IMR-90 (cell line): Measurements from ENCODE around the gene COL4A1. TPM values are rescaled to one million over a fixed set of nuclear protein-coding genes. Genes with fewer than 3 reads are reported as not detected.
"Not testable (repeated sequence)": the region's sequence is repeated elsewhere in the genome, so short reads cannot be mapped to it uniquely, and the experiment has no call there.

Experiments
- ATAC-seq: fragments of 200-7000 bp; cut with Tn5 transposase; 2 replicates; pipeline ENCODE4 v1.9.1; 2020; ENCODE audit warnings: low read depth, mild to moderate bottlenecking, moderate library complexity
- BruUV-seq: library from RNA; stranded (reverse); fragments of 400-500 nt; replicated peaks from 2 replicates; lab custom pipeline; 2021; lab: Mats Ljungman, UMichigan
- CTCF ChIA-PET: fragments of 300-600 bp; formaldehyde crosslinking; extraction: SDS; loops from one replicate; lab custom pipeline; 2021; ENCODE audit warnings: antibody characterized with exemption; lab: Yijun Ruan, JAX
- POLR2A ChIA-PET: fragments of 300-600 bp; sonication (Branson Sonifier 250); formaldehyde crosslinking; loops from one replicate; lab custom pipeline; 2022; ENCODE audit warnings: antibody characterized with exemption; ENCODE audit not compliant: unreplicated experiment; lab: Charles Lee
- DNase-seq: peaks from one replicate; pipeline ENCODE4 v3.0.0; 2013
- H2AFZ ChIP-seq: replicated peaks from 2 replicates; pipeline ENCODE3; 2013; ENCODE audit warnings: low read length, mild to moderate bottlenecking; ENCODE audit not compliant: poor library complexity
- H2AK5ac ChIP-seq: 2 replicates; pipeline ENCODE4 v1.6.1; 2013; ENCODE audit warnings: low read depth, low read length, inconsistent platforms
- H2AK9ac ChIP-seq: replicated peaks from 2 replicates; pipeline ENCODE3; 2013; ENCODE audit warnings: mild to moderate bottlenecking, low read depth, low read length, moderate library complexity; ENCODE audit not compliant: poor library complexity
- H2BK120ac ChIP-seq: 2 replicates; pipeline ENCODE4 v1.6.1; 2013; ENCODE audit warnings: low read depth, low read length, inconsistent platforms
- H2BK15ac ChIP-seq: 3 replicates; pipeline ENCODE4 v1.6.1; 2013; ENCODE audit warnings: low read depth, low read length, inconsistent platforms
- H2BK20ac ChIP-seq: 2 replicates; pipeline ENCODE4 v1.6.1; 2013; ENCODE audit warnings: low read depth, mild to moderate bottlenecking, inconsistent platforms, low read length, moderate library complexity
- H2BK5ac ChIP-seq: 2 replicates; pipeline ENCODE4 v1.6.1; 2013; ENCODE audit warnings: mild to moderate bottlenecking, low read depth, low read length, inconsistent platforms; ENCODE audit not compliant: poor library complexity, severe bottlenecking
- H3K14ac ChIP-seq: replicated peaks from 2 replicates; pipeline ENCODE4 v1.6.1; 2013; ENCODE audit warnings: low read depth, low read length, inconsistent platforms
- H3K18ac ChIP-seq: 2 replicates; pipeline ENCODE4 v1.6.1; 2013; ENCODE audit warnings: low read depth, low read length, control low read depth
- H3K23ac ChIP-seq: 2 replicates; pipeline ENCODE4 v1.6.1; 2013; ENCODE audit warnings: low read depth, low read length, inconsistent platforms
- H3K27ac ChIP-seq: 2 replicates; pipeline ENCODE4 v1.5.1; 2013; ENCODE audit warnings: mild to moderate bottlenecking, control low read depth, low read length; ENCODE audit not compliant: insufficient read depth
- H3K27me3 ChIP-seq: 2 replicates; pipeline ENCODE4 v1.6.1; 2013; ENCODE audit warnings: low read length; ENCODE audit not compliant: control insufficient read depth, insufficient read depth
- H3K36me3 ChIP-seq: 2 replicates; pipeline ENCODE4 v1.6.1; 2013; ENCODE audit warnings: low read length, mixed read lengths; ENCODE audit not compliant: control insufficient read depth, insufficient read depth
- H3K4ac ChIP-seq: 2 replicates; pipeline ENCODE4 v1.6.1; 2013; ENCODE audit warnings: low read depth, low read length, inconsistent platforms
- H3K4me1 ChIP-seq: 2 replicates; pipeline ENCODE4 v1.6.1; 2013; ENCODE audit warnings: low read length, mixed read lengths; ENCODE audit not compliant: control insufficient read depth, insufficient read depth
- H3K4me2 ChIP-seq: 2 replicates; pipeline ENCODE4 v1.6.1; 2013; ENCODE audit warnings: low read depth, mild to moderate bottlenecking, control low read depth, low read length, moderate library complexity
- H3K4me3 ChIP-seq: 2 replicates; pipeline ENCODE4 v1.5.1; 2013; ENCODE audit warnings: low read depth, mild to moderate bottlenecking, control low read depth, low read length, moderate library complexity; ENCODE audit not compliant: insufficient read depth
- H3K56ac ChIP-seq: 2 replicates; pipeline ENCODE4 v1.6.1; 2013; ENCODE audit warnings: low read length, inconsistent platforms; ENCODE audit not compliant: insufficient read depth; ENCODE audit errors: extremely low read depth
- H3K79me1 ChIP-seq, 2 experiments: 2 replicates each; pipeline ENCODE4 v1.6.1; 2013; ENCODE audit warnings: low read length in 2 of 2, inconsistent platforms in 1 of 2, low read depth in 1 of 2
- H3K9ac ChIP-seq: 2 replicates; pipeline ENCODE4 v1.6.1; 2013; ENCODE audit warnings: low read depth, low read length, control low read depth
- H3K9me1 ChIP-seq: 2 replicates; pipeline ENCODE4 v1.6.1; 2013; ENCODE audit warnings: low read length, inconsistent platforms; ENCODE audit not compliant: insufficient read depth
- H3K9me3 ChIP-seq: 2 replicates; pipeline ENCODE4 v1.6.1; 2013; ENCODE audit warnings: low read length; ENCODE audit not compliant: control insufficient read depth, insufficient read depth
- H4K20me1 ChIP-seq: 2 replicates; pipeline ENCODE4 v1.6.1; 2013; ENCODE audit warnings: low read length, inconsistent platforms; ENCODE audit not compliant: insufficient read depth
- H4K5ac ChIP-seq: 2 replicates; pipeline ENCODE4 v1.6.1; 2013; ENCODE audit warnings: mild to moderate bottlenecking, low read depth, low read length, control low read depth
- H4K8ac ChIP-seq, 2 experiments: 2 replicates each; pipeline ENCODE4 v1.6.1; 2013; ENCODE audit warnings: low read depth in 2 of 2, low read length in 2 of 2, control low read depth in 1 of 2, inconsistent platforms in 1 of 2
- H4K91ac ChIP-seq: 2 replicates; pipeline ENCODE4 v1.6.1; 2013; ENCODE audit warnings: low read depth, low read length, inconsistent platforms; ENCODE audit not compliant: insufficient read depth
- BHLHE40 ChIP-seq: fragments of 150-350 bp; IDR thresholded peaks from 2 replicates; pipeline ENCODE4 v1.6.1; 2016; ENCODE audit warnings: mild to moderate bottlenecking, low read depth, low read length
- FOS ChIP-seq: fragments of 150-350 bp; IDR thresholded peaks from 2 replicates; pipeline ENCODE4 v1.6.1; 2016; ENCODE audit warnings: low read depth, low read length
- POLR2A ChIP-seq: IDR thresholded peaks from 2 replicates; pipeline ENCODE4 v1.6.1; 2012; ENCODE audit warnings: mild to moderate bottlenecking, low read depth, low read length
- WGBS, 2 experiments: methylation state at CpG; one replicate each; pipeline versions ENCODE4 v1.1.5 to v1.1.7; 2013; ENCODE audit warnings: missing lambda C conversion rate in 2 of 2; ENCODE audit not compliant: insufficient read length in 1 of 2; ENCODE audit errors: extremely low coverage in 2 of 2; 5-methylcytosine and 5-hydroxymethylcytosine counted together
- dilution Hi-C: fragments of 300-500 bp; cut with HindIII; formaldehyde crosslinking; loops from one replicate; pipeline ENCODE4 v1.14.3; 2018; ENCODE audit warnings: low sequenced_read_pairs; ENCODE audit not compliant: unreplicated experiment
- in situ Hi-C: fragments of 300-500 bp; cut with MboI; formaldehyde crosslinking; loops from 3 replicates; pipeline ENCODE4 v1.14.3; 2019; ENCODE audit warnings: low sequenced_read_pairs, inconsistent platforms, mixed read lengths
- intact Hi-C: fragments of 100-400 bp; cut with micrococcal nuclease; formaldehyde crosslinking; loops from 2 replicates; pipeline ENCODE4 v1.10.0; 2022
- polyA plus RNA-seq, 3 experiments: library from polyadenylated mRNA; depleted of rRNA; stranded (reverse); fragments of >200 nt; gene quantifications; 2 replicates each; pipeline ENCODE4 v1.2.3, GENCODE V29; 2012; ENCODE audit warnings: low replicate concordance in 1 of 3
- total RNA-seq: library from RNA; depleted of rRNA; stranded (reverse); fragments of >200 nt; gene quantifications from 2 replicates; pipeline ENCODE4 v1.2.3, GENCODE V29; 2012

Gene COL4A1
- total and polyA plus RNA-seq, 2 of the 4 experiments (the other 2 are of a cell fraction): 230 to 337 TPM

- Histone ChIP-seq H3K79me1 (peaks cover 11 to 86% of the 10 kb centered on the region in 2 experiments), H2BK15ac (no peak overlapping the region), H2AFZ (peak overlapping the region; percentile 26), H4K8ac (no peak overlapping the region), H3K4me1 (peaks cover 28% of the 10 kb centered on the region), H3K18ac (no peak overlapping the region), H3K9me3 (no peaks in the 10 kb centered on the region), H3K4ac (no peak overlapping the region; the same call in 1 of the 2 replicates), H3K27me3 (no peaks in the 10 kb centered on the region), H4K91ac (peak overlapping the region; percentile 13; the same call in 1 of the 2 replicates), H3K27ac (no peak overlapping the region), H2BK5ac (peak overlapping the region; percentile 23), H2BK120ac (no peak overlapping the region), H3K9me1 (peaks cover 53% of the 10 kb centered on the region), H4K5ac (no peak overlapping the region), H3K23ac (no peak overlapping the region), H3K14ac (no peak overlapping the region), H4K20me1 (peaks cover 78% of the 10 kb centered on the region), H3K9ac (no peak overlapping the region), H3K56ac (no peak overlapping the region), H2AK9ac (no peak overlapping the region), H2AK5ac (peak overlapping the region; percentile 29), H3K36me3 (peaks cover 60% of the 10 kb centered on the region), H3K4me3 (no peak overlapping the region), H2BK20ac (no peak overlapping the region), H3K4me2 (no peak overlapping the region)
- BruUV-seq: no TSS peak
- intact Hi-C loops (no loop called here), in situ Hi-C loops (no loop called here), dilution Hi-C loops (no loop called here)
- ChIA-PET POLR2A (no interaction called here), CTCF (interaction anchor here (0.6 kb wide), 1 partner anchor 94 kb away, joined by 3 read pairs; no protein-coding TSS in a partner anchor)
- ATAC-seq (no peak), DNase-seq (no peak)
- no peak for TF ChIP-seq FOS
- no peak for TF ChIP-seq BHLHE40
- 0 out of 2 replicates have a peak, but pooled peaks have one; percentile 39 for TF ChIP-seq POLR2A
- 89% methylated on average over 11 of the region's 18 CpGs; no CpG with 5 or more reads in 1 of the 2 experiments for WGBS, 2 experiments
These were observed 7.7 kb upstream of the COL4A1 start for GRCh38 chr13:110314516-110315245.

DNA sequence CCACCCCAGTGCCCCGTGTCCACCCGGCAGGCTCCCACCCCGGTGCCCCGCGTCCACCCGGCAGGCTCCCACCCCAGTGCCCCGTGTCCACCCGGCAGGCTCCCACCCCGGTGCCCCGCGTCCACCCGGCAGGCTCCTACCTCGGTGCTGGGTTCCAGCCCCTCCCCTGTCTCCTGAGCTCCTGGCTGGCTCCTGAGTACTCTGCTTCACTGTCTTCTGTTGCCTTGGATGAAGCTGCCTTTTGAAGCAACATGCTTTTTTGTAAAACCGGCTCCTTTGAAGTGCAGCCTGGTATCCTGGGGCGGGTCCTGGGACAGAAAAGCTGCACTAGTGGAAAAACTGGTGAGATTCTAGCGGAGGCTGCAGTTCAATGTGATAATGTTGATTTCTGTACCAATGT lies 6.8 kb upstream of the COL4A1 start:
- WGBS, 2 experiments: 90% methylated on average over 2 of the region's 16 CpGs; no CpG with 5 or more reads in 1 of the 2 experiments
- H3K27me3 ChIP-seq, H2AK9ac ChIP-seq, POLR2A ChIA-PET, H3K4ac ChIP-seq, dilution Hi-C loops, H3K56ac ChIP-seq, H3K18ac ChIP-seq, H4K5ac ChIP-seq, H2BK20ac ChIP-seq, BruUV-seq, H3K4me3 ChIP-seq, H2AK5ac ChIP-seq, H3K9ac ChIP-seq, intact Hi-C loops, CTCF ChIA-PET, H2AFZ ChIP-seq, H4K91ac ChIP-seq, H3K9me3 ChIP-seq, H3K14ac ChIP-seq, in situ Hi-C loops, H3K4me2 ChIP-seq, H3K27ac ChIP-seq, H2BK5ac ChIP-seq, H2BK15ac ChIP-seq, ATAC-seq, H2BK120ac ChIP-seq, DNase-seq, H4K8ac ChIP-seq, H3K23ac ChIP-seq: not testable (repeated sequence)
- Histone ChIP-seq H3K4me1 (peaks cover 28% of the 10 kb centered on the region), H3K36me3 (peaks cover 69% of the 10 kb centered on the region), H3K9me1 (peaks cover 47% of the 10 kb centered on the region), H4K20me1 (peaks cover 78% of the 10 kb centered on the region), H3K79me1 (peaks cover 11 to 87% of the 10 kb centered on the region in 2 experiments)
